GM18511 (cell line): Measurements from ENCODE around the gene HS6ST3.

Experiments used
- ATAC-seq: cut with Tn5 transposase; IDR thresholded peaks from one replicate; pipeline ENCODE4 v1.9.1; 2021; ENCODE audit warnings: mild to moderate bottlenecking, moderate library complexity; ENCODE audit not compliant: unreplicated experiment

Gene HS6ST3

GRCh38 chr13:96636001-96636709, 546.2 kb downstream of the HS6ST3 start:
- ATAC-seq, result no peak

GRCh38 chr13:96637039-96637438, 547.1 kb downstream of the HS6ST3 start:
- no peak for ATAC-seq

GRCh38 chr13:96646101-96646500, 556.2 kb downstream of the HS6ST3 start:
- ATAC-seq, result no peak

GRCh38 chr13:96646515-96647211, 556.8 kb downstream of the HS6ST3 start:
- no peak for ATAC-seq

GRCh38 chr13:96650301-96650886, 560.5 kb downstream of the HS6ST3 start:
- ATAC-seq, result peak; percentile 96

GRCh38 chr13:96651598-96651997, 561.7 kb downstream of the HS6ST3 start:
- ATAC-seq, result no peak

GRCh38 chr13:96652506-96652905, 562.6 kb downstream of the HS6ST3 start:
- ATAC-seq, result no peak

GRCh38 chr13:96661612-96662011, 571.7 kb downstream of the HS6ST3 start:
- ATAC-seq, result no peak

- ATAC-seq, result no peak
These were observed 572.1 kb downstream of the HS6ST3 start for GRCh38 chr13:96662036-96662435.

- ATAC-seq, result no peak
These were observed 577.5 kb downstream of the HS6ST3 start for GRCh38 chr13:96667294-96668018.

- ATAC-seq, result no peak
These were observed 581.2 kb downstream of the HS6ST3 start for GRCh38 chr13:96671073-96671472.

- no peak for ATAC-seq
These were observed 582.1 kb downstream of the HS6ST3 start for GRCh38 chr13:96672016-96672415.

- ATAC-seq, result no peak
These were observed 583.9 kb downstream of the HS6ST3 start for GRCh38 chr13:96673825-96674224.

GRCh38 chr13:96677029-96677428, 587.1 kb downstream of the HS6ST3 start:
- ATAC-seq, result no peak

- ATAC-seq, result no peak
These were observed 588.9 kb downstream of the HS6ST3 start for GRCh38 chr13:96678801-96679200.

GRCh38 chr13:96680898-96681297, 591.0 kb downstream of the HS6ST3 start:
- no peak for ATAC-seq

GRCh38 chr13:96681766-96682165, 591.9 kb downstream of the HS6ST3 start:
- no peak for ATAC-seq

GRCh38 chr13:96684469-96684868, 594.6 kb downstream of the HS6ST3 start:
- ATAC-seq, result no peak

- ATAC-seq, result no peak
These were observed 595.0 kb downstream of the HS6ST3 start for GRCh38 chr13:96684907-96685306.

- ATAC-seq, result no peak
These were observed 596.4 kb downstream of the HS6ST3 start for GRCh38 chr13:96686286-96686685.

- ATAC-seq, result no peak
These were observed 597.3 kb downstream of the HS6ST3 start for GRCh38 chr13:96687191-96687590.
